ENCODE results near the gene UPF3B. TPM values are rescaled to one million over a fixed set of nuclear protein-coding genes. Genes with fewer than 3 reads are reported as not detected.
A peak's percentile ranks its signal among the peaks of the same experiment; 100 is the strongest.

UPF3B gene
- total and polyA plus RNA-seq, 2 donors (not counting 3 experiments of a cell fraction or from before 2014, with no cell fraction given), result 3.7 to 11.9 TPM

- Histone ChIP-seq H3K9me3 (replicated peaks; ENCODE audit: control insufficient read depth, insufficient read depth, low read length) (no peaks in the 10 kb centered on the region), H4K20me1 (replicated peaks; ENCODE audit: control insufficient read depth, extremely low read depth, insufficient read depth, low read length) (no peaks in the 10 kb centered on the region), H3K9ac (replicated peaks; ENCODE audit: extremely low read depth, insufficient read depth, low read length) (peak within 1 kb of the TSS; percentile 94), H3K27me3 (ENCODE audit: control insufficient read depth in 2 of 2, insufficient read depth in 2 of 2, low read length in 2 of 2) (no peaks in the 10 kb centered on the region), H3K4me2 (ENCODE audit: insufficient read depth, low read length) (peak within 1 kb of the TSS; percentile 80), H3K79me2 (ENCODE audit: control insufficient read depth, insufficient read depth, low read length) (peaks cover 31% of the 10 kb centered on the region), H3K27ac (ENCODE audit: insufficient read depth, low read depth, low read length) (peak within 1 kb of the TSS; percentile 87), H2AFZ (ENCODE audit: low read depth, low read length) (peak within 1 kb of the TSS; percentile 96), H3K36me3 (ENCODE audit: control insufficient read depth in 2 of 2, extremely low read depth in 1 of 2, insufficient read depth in 2 of 2, low read length in 2 of 2) (no peaks in the 10 kb centered on the region), H3K9me1 (replicated peaks; ENCODE audit: control insufficient read depth, extremely low read depth, insufficient read depth, low read length) (no peaks in the 10 kb centered on the region), H3K4me1 (ENCODE audit: control insufficient read depth, extremely low read depth, insufficient read depth, low read length) (peaks cover 11% of the 10 kb centered on the region), H3K4me3 (replicated peaks in 1 of 3; ENCODE audit: insufficient read depth in 1 of 3, low read depth in 1 of 3, low read length in 3 of 3) (peak within 1 kb of the TSS; percentile 74 to 93 (median 84))
- ChIA-PET POLR2A (interaction anchor here (1.5 to 1.6 kb wide), 2 partner anchors 19 to 80 kb away, joined by 4 to 5 read pairs; partner anchors contain the start of genes RPL39 and UPF3B), CTCF (interaction anchor here (0.9 to 1.9 kb wide), 2 partner anchors 10 to 19 kb away, joined by 3 to 8 read pairs; partner anchors contain the start of gene UPF3B)
- TF ChIP-seq MYC (IDR thresholded peaks at IDR 0.05; ENCODE audit: low read depth, low read length), result no peak
- peak; percentile 70 for TF ChIP-seq POLR2AphosphoS5 (IDR thresholded peaks at IDR 0.05; ENCODE audit: insufficient read depth, low read depth, low read length)
- TF ChIP-seq POLR2A (IDR thresholded peaks at IDR 0.05; ENCODE audit: low read depth, low read length), result peak; percentile 80
- intact Hi-C loops (cut with micrococcal nuclease) (loop anchor here (1.0 to 5.0 kb wide), 4 partner anchors 18 to 249 kb away; partner anchors contain the start of gene RPL39), dilution Hi-C loops (cut with MboI; ENCODE audit: extremely low pct_ligation_motif_present, low sequenced_read_pairs) (no loop called here)
- TSS peak; percentile 73 for BruUV-seq (replicated peaks)
- FAIRE-seq, result peak; percentile 68
- DNase-seq (ENCODE audit: low read depth, low spot score), result peak; percentile 69
These were observed 19.0 kb upstream of the UPF3B start, which contains the start of the genes NDUFA1 and RNF113A for GRCh38 chrX:119871599-119872395. Gene NDUFA1 (plus strand): TSS chrX:119871832. CDS start chrX:119871912, 80 bp downstream. Gene RNF113A (minus strand): TSS chrX:119871733. CDS start chrX:119871613, 120 bp downstream.

DNA sequence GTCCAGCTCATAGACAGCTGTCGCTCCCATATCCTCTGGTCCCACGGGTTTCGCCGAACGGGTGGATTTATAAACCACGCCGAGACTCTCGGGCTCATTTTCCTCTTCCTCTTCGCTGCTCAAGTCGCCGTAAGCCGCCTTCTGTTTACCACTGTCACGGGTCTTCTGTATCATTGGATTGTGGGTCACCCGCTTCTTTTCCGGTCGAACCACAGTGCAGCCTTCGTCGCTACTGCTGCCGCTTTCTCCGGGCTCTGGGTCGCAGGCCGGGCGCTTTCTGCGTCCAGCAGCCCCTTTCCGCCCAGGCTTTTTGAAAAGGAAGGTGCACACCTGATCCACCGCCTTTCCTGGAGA lies 18.5 kb upstream of the UPF3B start:
- Histone ChIP-seq H3K27ac (ENCODE audit: insufficient read depth, low read depth, low read length) (peak overlapping the region; percentile 87), H3K4me3 (replicated peaks in 1 of 3; ENCODE audit: insufficient read depth in 1 of 3, low read depth in 1 of 3, low read length in 3 of 3) (peak overlapping the region; percentile 74 to 93 (median 84)), H3K79me2 (ENCODE audit: control insufficient read depth, insufficient read depth, low read length) (peaks cover 31% of the 10 kb centered on the region), H2AFZ (ENCODE audit: low read depth, low read length) (peak overlapping the region; percentile 96), H4K20me1 (replicated peaks; ENCODE audit: control insufficient read depth, extremely low read depth, insufficient read depth, low read length) (no peaks in the 10 kb centered on the region), H3K27me3 (ENCODE audit: control insufficient read depth in 2 of 2, insufficient read depth in 2 of 2, low read length in 2 of 2) (no peaks in the 10 kb centered on the region), H3K9me1 (replicated peaks; ENCODE audit: control insufficient read depth, extremely low read depth, insufficient read depth, low read length) (no peaks in the 10 kb centered on the region), H3K4me1 (ENCODE audit: control insufficient read depth, extremely low read depth, insufficient read depth, low read length) (peaks cover 11% of the 10 kb centered on the region), H3K36me3 (ENCODE audit: control insufficient read depth in 2 of 2, extremely low read depth in 1 of 2, insufficient read depth in 2 of 2, low read length in 2 of 2) (no peaks in the 10 kb centered on the region), H3K9ac (replicated peaks; ENCODE audit: extremely low read depth, insufficient read depth, low read length) (peak overlapping the region; percentile 94), H3K4me2 (ENCODE audit: insufficient read depth, low read length) (peak overlapping the region; percentile 80), H3K9me3 (replicated peaks; ENCODE audit: control insufficient read depth, insufficient read depth, low read length) (no peaks in the 10 kb centered on the region)
- FAIRE-seq, result no peak
- dilution Hi-C loops (cut with MboI; ENCODE audit: extremely low pct_ligation_motif_present, low sequenced_read_pairs), result no loop called here
- CTCF ChIA-PET, result interaction anchor here (0.9 to 1.9 kb wide), 3 partner anchors 10 to 18 kb away, joined by 3 to 8 read pairs (median 8); partner anchors contain the start of gene UPF3B
- no peak for DNase-seq (ENCODE audit: low read depth, low spot score)
- TSS peak; percentile 66 for BruUV-seq (replicated peaks)
- intact Hi-C loops (cut with micrococcal nuclease), result loop anchor here (1.0 to 5.0 kb wide), 4 partner anchors 18 to 249 kb away; partner anchors contain the start of gene RPL39
- POLR2A ChIA-PET, result interaction anchor here (1.5 to 1.6 kb wide), 2 partner anchors 18 to 80 kb away, joined by 4 to 5 read pairs; partner anchors contain the start of genes RPL39 and UPF3B
- no peak for TF ChIP-seq MYC (IDR thresholded peaks at IDR 0.05; ENCODE audit: low read depth, low read length)
- TF ChIP-seq, protein P1, sequence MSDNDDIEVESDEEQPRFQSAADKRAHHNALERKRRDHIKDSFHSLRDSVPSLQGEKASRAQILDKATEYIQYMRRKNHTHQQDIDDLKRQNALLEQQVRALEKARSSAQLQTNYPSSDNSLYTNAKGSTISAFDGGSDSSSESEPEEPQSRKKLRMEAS (IDR thresholded peaks at IDR 0.05; ENCODE audit: insufficient read depth, insufficient read length), result no peak
- TF ChIP-seq JUN (IDR thresholded peaks at IDR 0.05; ENCODE audit: borderline replicate concordance, insufficient read depth, insufficient read length, low read depth), result no peak
- TF ChIP-seq FOS (IDR thresholded peaks at IDR 0.05; ENCODE audit: borderline replicate concordance, insufficient read depth, low read length), result no peak
- TF ChIP-seq POLR2A (IDR thresholded peaks at IDR 0.05; ENCODE audit: low read depth, low read length), result no peak
- TF ChIP-seq POLR2AphosphoS5 (IDR thresholded peaks at IDR 0.05; ENCODE audit: insufficient read depth, low read depth, low read length), result no peak
- TF ChIP-seq EZH2 (IDR thresholded peaks at IDR 0.05; ENCODE audit: borderline replicate concordance, low read depth, low read length, severe bottlenecking), result no peak
- TF ChIP-seq GATA2 (IDR thresholded peaks at IDR 0.05; ENCODE audit: insufficient read depth, insufficient read length, low read depth, low read length), result no peak
- TF ChIP-seq, protein P2, sequence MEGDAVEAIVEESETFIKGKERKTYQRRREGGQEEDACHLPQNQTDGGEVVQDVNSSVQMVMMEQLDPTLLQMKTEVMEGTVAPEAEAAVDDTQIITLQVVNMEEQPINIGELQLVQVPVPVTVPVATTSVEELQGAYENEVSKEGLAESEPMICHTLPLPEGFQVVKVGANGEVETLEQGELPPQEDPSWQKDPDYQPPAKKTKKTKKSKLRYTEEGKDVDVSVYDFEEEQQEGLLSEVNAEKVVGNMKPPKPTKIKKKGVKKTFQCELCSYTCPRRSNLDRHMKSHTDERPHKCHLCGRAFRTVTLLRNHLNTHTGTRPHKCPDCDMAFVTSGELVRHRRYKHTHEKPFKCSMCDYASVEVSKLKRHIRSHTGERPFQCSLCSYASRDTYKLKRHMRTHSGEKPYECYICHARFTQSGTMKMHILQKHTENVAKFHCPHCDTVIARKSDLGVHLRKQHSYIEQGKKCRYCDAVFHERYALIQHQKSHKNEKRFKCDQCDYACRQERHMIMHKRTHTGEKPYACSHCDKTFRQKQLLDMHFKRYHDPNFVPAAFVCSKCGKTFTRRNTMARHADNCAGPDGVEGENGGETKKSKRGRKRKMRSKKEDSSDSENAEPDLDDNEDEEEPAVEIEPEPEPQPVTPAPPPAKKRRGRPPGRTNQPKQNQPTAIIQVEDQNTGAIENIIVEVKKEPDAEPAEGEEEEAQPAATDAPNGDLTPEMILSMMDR (IDR thresholded peaks at IDR 0.05; ENCODE audit: extremely low read depth in 1 of 2, insufficient read depth in 1 of 2, low read depth in 1 of 2, low read length in 2 of 2), result no peak

Data from endothelial cell of umbilical vein (primary cell).